ENCODE data around the gene ADGRL2.

DNA sequence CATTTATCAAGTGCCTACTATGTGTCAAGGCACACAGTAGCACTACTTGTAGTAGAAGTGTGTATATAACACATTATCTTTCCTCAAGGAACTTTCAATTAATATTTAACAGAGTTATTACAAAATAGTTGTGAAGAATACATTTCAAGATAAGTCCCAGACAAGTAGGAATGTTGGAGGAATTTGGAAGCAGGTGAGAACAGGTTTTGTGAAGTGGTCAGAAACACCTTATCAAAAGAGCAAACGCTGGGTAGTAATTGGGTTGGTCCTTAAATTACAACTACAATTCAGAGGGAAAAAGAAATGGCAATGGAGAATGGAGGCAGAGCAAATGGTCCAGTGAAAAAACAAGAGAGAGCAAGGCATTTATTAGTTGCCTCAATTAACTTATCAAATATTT is 218.8 kb downstream of the ADGRL2 start:
- TF ChIP-seq, protein P1, sequence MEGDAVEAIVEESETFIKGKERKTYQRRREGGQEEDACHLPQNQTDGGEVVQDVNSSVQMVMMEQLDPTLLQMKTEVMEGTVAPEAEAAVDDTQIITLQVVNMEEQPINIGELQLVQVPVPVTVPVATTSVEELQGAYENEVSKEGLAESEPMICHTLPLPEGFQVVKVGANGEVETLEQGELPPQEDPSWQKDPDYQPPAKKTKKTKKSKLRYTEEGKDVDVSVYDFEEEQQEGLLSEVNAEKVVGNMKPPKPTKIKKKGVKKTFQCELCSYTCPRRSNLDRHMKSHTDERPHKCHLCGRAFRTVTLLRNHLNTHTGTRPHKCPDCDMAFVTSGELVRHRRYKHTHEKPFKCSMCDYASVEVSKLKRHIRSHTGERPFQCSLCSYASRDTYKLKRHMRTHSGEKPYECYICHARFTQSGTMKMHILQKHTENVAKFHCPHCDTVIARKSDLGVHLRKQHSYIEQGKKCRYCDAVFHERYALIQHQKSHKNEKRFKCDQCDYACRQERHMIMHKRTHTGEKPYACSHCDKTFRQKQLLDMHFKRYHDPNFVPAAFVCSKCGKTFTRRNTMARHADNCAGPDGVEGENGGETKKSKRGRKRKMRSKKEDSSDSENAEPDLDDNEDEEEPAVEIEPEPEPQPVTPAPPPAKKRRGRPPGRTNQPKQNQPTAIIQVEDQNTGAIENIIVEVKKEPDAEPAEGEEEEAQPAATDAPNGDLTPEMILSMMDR (IDR thresholded peaks at IDR 0.05): no peak
- no peak for TF ChIP-seq ZFX (IDR thresholded peaks at IDR 0.05; ENCODE audit: borderline replicate concordance)

All from 22Rv1 (cell line).